GM12892 (cell line): ENCODE measurements around the gene DAB2.
A peak's percentile ranks its signal among the peaks of the same experiment; 100 is the strongest.

Experiments used
- DNase-seq: peaks from one replicate; pipeline ENCODE4 v3.0.0; 2011; ENCODE audit not compliant: insufficient read length
- FAIRE-seq: peaks from 2 replicates; lab custom pipeline; 2011; peaks lifted over from hg19 to GRCh38; lab: Jason Lieb, UNC
- POLR2A ChIP-seq: IDR thresholded peaks from 2 replicates; pipeline ENCODE4 v1.6.1; 2011; ENCODE audit warnings: low read depth, low read length, control low read depth
- POLR2AphosphoS5 ChIP-seq: IDR thresholded peaks from 2 replicates; pipeline ENCODE4 v1.6.1; 2011; ENCODE audit warnings: low read depth, low read length, control low read depth
- TAF1 ChIP-seq: IDR thresholded peaks from 2 replicates; pipeline ENCODE4 v1.6.1; 2011; ENCODE audit warnings: low read depth, mild to moderate bottlenecking, control low read depth, low read length, borderline replicate concordance

DAB2 gene

GRCh38 chr5:39395521-39395920 lies 29.3 kb downstream of the DAB2 start:
- FAIRE-seq, result no peak
- TF ChIP-seq POLR2A (no peak), TAF1 (no peak), POLR2AphosphoS5 (no peak)

GRCh38 chr5:39394946-39395345 lies 29.8 kb downstream of the DAB2 start:
- FAIRE-seq (no peak), DNase-seq (no peak)
- TF ChIP-seq POLR2A (no peak), POLR2AphosphoS5 (no peak), TAF1 (no peak)

More at GRCh38 chr5:39395521-39395920, 29.3 kb downstream of the DAB2 start:
- DNase-seq, result no peak

- no peak for DNase-seq
- no peak for FAIRE-seq
- no peak for TF ChIP-seq POLR2A
- no peak for TF ChIP-seq TAF1
- TF ChIP-seq POLR2AphosphoS5, result no peak
Measured at GRCh38 chr5:39390945-39391344, 33.8 kb downstream of the DAB2 start.

- FAIRE-seq (no peak), DNase-seq (no peak)
- no peak for TF ChIP-seq POLR2A
- TF ChIP-seq POLR2AphosphoS5, result no peak
- no peak for TF ChIP-seq TAF1
Measured at GRCh38 chr5:39387293-39387692, 37.5 kb downstream of the DAB2 start.

DNA sequence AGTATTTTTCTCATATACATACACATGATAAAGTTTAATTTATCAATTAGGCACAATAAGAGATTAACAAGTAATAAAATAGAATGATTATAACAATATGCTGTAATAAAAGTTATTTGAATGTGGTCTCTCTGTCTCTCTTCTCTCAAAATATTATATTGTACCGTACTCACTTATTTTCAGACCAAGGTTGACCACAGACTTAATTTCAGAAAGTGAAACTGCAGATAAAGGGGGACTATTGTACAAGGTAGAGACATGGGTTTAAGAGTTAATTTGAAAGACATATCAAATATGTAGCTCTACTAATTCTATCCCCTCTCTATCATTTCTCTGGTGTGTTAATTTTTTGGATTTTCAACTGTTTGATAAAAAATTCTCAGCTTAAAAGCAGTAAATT lies 40.5 kb downstream of the DAB2 start:
- TF ChIP-seq POLR2AphosphoS5, result no peak
- TF ChIP-seq POLR2A, result no peak
- TF ChIP-seq TAF1, result no peak
- DNase-seq (no peak), FAIRE-seq (no peak)

DNA sequence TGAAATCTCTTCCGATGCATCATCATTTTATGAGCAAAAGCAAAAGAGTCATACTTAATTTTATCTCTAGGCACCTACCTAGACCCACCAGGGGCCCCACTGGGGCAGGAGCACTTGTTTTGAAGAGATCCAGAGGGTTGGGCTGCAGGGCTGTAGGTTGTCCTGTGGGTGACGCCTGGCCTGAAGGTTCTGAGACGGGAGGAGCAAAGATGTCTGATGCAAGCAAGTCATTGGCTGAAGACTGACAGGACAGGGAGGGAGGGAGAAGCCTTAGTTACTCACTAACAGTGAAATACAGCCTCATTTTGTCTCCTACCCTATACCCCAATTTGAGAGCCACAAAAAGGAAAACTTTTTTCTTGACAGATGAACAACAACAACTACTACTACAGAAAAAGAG lies 43.4 kb downstream of the DAB2 start:
- FAIRE-seq (no peak), DNase-seq (no peak)
- TF ChIP-seq TAF1 (no peak), POLR2A (no peak), POLR2AphosphoS5 (no peak)

DNA sequence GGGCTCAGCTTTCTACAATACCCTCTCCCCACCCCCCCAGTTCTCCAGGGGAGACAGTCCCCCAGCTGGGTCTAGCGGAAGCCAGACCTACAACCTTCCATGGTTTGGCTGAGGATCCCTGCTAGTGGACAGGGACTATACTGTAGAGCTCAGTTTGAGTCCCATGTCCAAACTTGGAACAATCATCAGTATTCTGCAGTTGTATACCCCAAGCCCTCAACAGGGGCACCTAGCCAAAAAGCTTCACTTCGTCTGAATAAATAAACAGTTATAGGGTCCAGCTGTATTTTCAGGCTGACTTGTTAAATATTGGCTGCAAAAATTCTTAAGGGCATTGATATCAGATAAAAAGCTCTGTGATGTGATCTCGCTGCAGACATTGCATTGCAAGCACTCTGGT lies 45.1 kb downstream of the DAB2 start:
- no peak for TF ChIP-seq TAF1
- TF ChIP-seq POLR2A, result no peak
- TF ChIP-seq POLR2AphosphoS5, result no peak
- no peak for FAIRE-seq
- DNase-seq, result no peak

- TF ChIP-seq POLR2A (no peak), TAF1 (no peak)
- DNase-seq (no peak), FAIRE-seq (no peak)
Measured at GRCh38 chr5:39377613-39378012, 47.2 kb downstream of the DAB2 start.

- TF ChIP-seq TAF1 (no peak), POLR2A (no peak), POLR2AphosphoS5 (no peak)
- DNase-seq (no peak), FAIRE-seq (peak; percentile 62)
Measured at GRCh38 chr5:39376293-39376714, 48.5 kb downstream of the DAB2 start.

DNA sequence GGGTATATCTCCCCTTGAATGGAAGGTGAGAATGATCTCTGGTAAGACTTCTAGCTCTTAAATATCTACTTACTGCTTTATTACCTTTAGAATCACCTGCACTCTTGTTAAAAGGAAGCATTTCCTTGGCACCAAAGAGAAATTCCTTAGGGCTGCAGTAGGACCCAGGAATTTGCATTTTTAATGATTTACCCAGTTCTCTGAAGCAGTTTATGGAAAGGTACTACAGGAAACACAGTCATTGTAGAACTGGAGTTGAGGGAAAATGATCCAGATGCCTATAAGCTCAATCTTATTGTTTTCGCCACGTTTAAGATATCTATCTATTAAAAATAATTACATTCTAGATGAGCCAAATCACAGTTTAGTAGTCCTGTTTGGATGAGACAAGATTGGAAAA lies 51.0 kb downstream of the DAB2 start:
- FAIRE-seq (no peak), DNase-seq (no peak)
- TF ChIP-seq POLR2A (no peak), TAF1 (no peak), POLR2AphosphoS5 (no peak)

- no peak for DNase-seq
- no peak for FAIRE-seq
- TF ChIP-seq POLR2AphosphoS5, result no peak
- TF ChIP-seq POLR2A, result no peak
- no peak for TF ChIP-seq TAF1
Measured at GRCh38 chr5:39371367-39371635, 53.5 kb downstream of the DAB2 start.

GRCh38 chr5:39370555-39371366 lies 54.0 kb downstream of the DAB2 start:
- DNase-seq (no peak), FAIRE-seq (no peak)
- TF ChIP-seq TAF1, result no peak
- no peak for TF ChIP-seq POLR2A
- no peak for TF ChIP-seq POLR2AphosphoS5
